ENCODE results near the gene SLC13A5.
"Not testable (repeated sequence)": the region's sequence is repeated elsewhere in the genome, so short reads cannot be mapped to it uniquely, and the experiment has no call there.

The SLC13A5 gene

GRCh38 chr17:6658411-6658810, 54.8 kb downstream of the SLC13A5 start:
- DNase-seq: not testable (repeated sequence)

GRCh38 chr17:6657633-6658287, 55.4 kb downstream of the SLC13A5 start:
- DNase-seq: no peak

DNA sequence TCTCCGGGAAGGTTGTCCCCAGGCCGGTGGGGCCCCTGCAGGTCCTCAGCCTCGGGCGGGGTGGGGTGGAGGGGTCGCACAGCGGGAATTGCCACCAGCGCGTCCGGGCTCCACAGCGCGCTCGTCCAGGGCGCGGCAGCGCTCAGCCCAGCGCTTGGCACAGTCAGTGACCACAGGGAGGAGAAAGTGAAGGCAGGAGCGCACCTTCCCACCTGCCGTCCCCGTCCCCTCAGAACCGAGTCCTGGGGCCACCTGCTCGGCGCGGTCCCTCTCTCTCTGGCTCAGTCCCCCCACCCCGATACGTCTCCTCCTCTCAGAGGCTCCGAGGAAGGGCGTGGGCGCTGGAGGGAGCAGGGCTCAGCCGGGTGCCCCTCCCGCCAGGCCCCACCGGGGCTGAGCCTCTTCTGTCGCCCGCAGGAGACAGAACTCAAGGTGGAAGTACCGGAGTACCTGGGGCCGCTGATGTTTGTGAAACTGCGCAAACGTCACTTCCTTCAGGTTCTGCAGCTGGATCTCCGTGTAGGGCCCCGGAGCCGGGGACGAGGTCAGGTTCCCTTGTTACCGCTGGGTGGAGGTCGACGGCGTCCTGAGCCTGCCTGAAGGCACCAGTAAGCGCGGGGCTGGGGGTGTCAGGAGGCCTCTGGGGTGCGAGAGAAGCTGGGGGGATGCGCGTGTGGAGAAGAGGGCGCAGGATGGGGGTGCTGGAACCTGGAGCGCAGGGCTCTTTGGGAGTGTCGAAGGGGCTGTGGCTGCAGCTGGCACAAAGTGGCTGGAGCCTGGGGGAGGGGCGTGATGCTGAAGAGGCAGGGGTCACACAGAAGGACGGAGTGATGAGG, 56.2 kb downstream of the SLC13A5 start:
- not testable (repeated sequence) for DNase-seq

DNA sequence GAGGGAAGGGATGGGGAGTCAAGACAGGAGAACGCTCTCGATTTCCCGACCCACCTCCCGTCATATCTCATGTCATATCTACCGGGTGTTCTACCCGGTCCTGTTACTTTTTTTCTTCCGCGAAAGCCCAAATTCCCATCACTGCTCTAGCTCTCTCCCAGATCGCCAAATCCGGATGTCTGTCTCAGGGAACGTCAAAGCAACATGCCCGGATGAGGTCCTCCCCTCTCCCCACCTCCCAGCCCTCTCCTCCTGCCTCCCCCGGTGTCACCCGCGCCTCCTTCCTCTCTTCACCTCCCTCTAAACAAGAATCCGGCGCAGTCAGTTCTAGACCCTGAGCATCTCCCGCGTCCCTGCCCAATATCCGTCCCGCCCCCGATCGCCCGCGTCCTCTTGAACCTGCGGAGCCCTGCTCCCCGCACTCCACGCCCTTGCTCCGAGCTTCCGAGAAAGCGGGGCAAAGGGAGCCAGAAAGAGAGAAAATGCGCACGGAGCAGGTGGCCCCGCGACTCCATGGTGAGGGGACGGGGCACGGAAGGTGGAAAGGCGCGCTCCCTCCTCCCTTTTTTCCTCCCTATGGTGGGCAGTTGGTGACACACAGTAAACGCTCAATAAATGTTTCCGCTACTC, 57.3 kb downstream of the SLC13A5 start:
- DNase-seq: not testable (repeated sequence)

DNA sequence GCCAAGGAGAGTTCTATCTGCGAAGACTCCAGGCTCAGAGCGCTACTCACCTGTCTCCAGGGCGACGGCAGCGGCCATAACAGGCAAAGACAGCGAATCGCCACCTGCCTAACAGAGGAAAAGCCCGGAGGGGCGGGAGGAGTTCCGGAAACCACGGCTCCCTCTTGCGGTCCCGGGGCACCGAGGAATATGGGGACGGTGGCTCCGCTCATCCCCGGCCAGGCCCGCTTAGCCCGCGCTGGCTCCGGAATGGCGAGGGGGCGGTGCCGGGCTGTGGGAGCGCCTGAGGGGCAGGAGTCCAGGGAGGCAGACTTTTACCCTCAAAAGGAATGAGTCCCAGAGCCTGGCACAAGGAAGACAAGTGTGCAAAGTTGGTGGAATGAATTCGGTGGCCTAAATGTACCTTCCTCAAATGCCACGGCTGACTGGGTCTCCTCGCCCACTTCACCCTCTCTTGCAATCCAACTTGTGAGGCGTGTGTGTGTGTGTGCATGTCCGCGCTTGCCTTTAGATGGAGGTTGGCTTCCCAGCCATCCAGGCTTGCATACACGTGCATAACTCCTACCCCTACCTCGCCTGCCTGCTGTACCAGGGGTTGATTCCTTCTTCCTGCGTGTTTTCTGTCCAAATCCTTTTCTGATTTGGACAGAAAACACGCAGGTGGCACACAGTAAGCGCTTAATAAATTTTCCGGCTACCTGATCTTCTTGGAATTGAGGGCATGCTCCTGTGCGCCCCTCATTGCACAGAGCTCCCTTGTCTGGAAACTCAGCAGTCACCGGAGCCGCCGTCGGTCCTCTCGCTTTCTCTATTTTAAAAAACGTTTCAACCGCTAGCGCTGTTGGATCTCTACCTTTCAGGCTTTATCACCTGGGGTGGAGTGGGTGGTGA, 58.1 kb downstream of the SLC13A5 start:
- peak; percentile 33 for DNase-seq

GRCh38 chr17:6651919-6652452, 61.2 kb downstream of the SLC13A5 start:
- no peak for DNase-seq

DNA sequence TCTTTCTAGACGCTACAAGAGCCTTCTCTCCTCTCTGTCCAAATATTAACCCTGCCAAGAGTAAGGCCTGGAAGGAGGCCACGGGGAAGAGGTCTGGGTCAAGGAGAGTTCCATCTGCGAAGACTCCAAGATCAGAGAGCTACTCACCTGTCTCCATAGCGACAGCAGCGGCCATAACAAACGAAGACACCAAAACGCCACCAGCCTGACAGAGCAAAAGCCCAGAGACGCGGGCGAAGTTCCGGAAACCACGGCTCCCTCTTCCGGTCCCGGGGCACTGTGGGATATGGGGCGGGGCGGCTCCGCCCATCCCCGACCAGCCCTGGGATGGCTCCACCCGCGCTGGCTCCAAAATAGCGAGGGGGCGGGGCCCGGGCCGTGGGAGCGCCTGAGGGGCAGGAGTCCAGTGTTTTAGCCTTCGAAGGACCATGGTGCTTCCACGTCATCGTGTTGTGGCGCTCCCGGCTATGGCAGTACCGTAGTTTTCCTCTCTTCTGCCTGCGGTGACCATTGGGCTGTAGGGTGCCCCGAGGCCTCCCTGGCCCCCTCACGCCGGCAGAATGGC, 61.7 kb downstream of the SLC13A5 start, which contains the start of the genes C17orf100 and MED31:
C17orf100 (plus strand) TSS at position 409 of the 565 bp plus-strand sequence; CDS start at position 561, 152 bp downstream.
MED31 (minus strand) TSS at position 252 of the 565 bp plus-strand sequence; CDS start at position 175, 77 bp downstream.
- DNase-seq: peak; percentile 67

GRCh38 chr17:6648181-6648580, 65.0 kb downstream of the SLC13A5 start:
- no peak for DNase-seq

DNA sequence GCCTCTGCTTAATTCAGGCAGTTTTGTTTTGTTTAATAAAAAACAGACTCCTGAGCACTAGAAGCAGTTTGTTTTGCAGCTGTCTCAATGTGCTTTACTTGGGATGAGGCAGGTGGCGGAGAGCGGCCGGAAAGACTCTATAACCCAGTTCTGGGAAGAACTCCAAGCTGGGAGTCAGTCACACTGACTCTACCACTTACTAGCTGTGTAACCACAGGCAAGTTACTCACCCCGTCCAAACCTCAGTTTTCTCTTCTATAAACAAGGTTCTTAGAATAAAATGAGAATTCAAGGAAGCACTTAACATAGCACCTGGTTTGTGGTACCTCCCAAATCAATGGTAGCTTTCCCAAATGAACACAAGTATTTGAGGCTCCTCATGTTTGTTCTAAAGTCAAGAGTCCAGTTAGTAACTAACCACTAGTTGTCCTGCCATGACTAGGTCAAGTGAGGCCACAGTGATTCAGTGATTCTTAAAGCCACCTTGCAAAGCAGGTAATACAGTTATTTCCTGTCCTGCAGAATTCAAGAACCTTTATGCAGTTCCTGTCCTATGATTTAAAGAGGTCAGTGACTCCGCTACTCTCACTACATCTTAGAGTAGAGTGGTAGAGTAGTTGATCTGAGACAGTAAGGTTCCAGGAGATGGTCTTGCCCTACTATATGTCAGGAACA, 69.6 kb downstream of the SLC13A5 start:
- DNase-seq: no peak

GRCh38 chr17:6642592-6642991, 70.6 kb downstream of the SLC13A5 start:
- no peak for DNase-seq

GRCh38 chr17:6641247-6641863, 71.8 kb downstream of the SLC13A5 start:
- no peak for DNase-seq

DNA sequence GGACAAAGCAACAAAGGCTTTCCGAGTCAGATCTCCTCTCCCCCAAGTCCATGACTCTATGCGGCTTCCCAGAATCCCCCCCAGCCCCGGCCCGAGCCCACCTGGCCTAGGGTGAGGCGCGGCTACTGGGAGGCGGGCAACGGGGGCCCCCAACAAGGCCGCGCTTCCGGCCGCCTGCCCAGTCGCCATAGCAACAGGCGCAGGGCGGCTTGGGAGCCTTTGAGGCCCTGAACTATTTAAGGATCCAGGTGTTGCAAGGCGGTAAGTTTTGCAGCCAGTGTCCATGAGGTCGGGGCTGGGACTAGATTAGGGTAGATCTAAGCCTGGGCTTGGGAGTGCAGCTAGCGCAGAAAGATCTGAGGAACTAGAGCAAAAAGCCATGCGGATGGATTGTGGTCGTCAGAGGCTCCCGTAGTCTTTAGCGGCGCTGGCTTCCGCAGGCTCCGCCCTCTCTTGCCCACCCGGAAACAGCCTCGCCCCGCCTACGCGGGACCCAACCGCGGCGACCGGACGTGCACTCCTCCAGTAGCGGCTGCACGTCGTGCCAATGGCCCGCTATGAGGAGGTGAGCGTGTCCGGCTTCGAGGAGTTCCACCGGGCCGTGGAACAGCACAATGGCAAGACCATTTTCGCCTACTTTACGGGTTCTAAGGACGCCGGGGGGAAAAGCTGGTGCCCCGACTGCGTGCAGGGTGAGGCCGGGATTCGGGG, 72.5 kb downstream of the SLC13A5 start, which contains the start of the genes KIAA0753 and TXNDC17:
KIAA0753 (minus strand) TSS at position 176 of the 711 bp plus-strand sequence. CDS start 5,608 bp downstream, outside the sequence.
TXNDC17 (plus strand) TSS at position 525 of the 711 bp plus-strand sequence; CDS start at position 548, 23 bp downstream.
- peak; percentile 71 for DNase-seq

DNA sequence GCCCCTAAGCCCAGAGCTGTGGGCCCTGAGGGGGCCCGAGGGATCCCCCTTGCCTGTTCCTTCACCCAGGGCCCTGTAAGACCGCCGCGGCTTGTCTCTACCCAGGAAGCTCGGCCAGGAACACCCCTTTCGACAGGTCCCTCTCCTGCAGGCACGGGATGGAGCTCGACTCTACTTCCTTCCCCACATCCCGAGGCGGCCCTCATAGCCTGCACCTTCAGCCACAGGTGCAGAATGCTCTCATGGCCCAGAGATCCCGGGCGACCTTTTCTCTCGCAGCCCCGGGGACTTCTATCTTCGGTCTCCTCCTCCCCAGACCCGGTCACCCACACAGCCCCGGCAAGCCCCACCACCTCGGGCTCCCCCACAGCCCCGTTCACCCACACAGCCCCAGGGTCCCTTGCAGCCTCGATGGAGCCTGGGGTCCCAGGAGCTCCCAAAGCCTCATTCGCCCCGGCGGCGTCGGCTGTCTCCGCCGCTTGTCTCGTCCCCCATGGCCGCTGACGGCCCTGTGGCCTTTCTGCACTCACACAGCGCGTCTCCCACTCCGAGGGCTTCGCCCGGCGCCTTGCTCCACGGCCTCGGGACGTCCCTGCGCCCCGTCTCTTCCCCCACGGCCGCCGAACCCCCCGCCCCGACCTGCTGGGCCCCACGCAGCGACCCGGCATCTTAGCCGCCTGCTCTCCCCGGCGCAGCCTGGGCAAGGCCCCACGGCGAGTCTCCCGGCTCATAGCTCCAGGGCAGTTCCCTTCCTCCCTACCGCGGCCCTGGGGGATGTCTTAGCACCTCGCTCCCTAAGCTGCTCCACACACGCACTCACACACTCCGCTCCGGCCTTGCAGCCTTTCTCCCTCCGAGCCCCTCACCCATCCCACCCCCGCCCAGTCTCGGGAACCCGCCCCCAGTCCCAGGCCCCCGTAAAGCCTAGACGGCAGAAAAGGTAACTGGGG, 73.3 kb downstream of the SLC13A5 start:
- no peak for DNase-seq

GRCh38 chr17:6639014-6639585, 74.1 kb downstream of the SLC13A5 start:
- DNase-seq: no peak

GRCh38 chr17:6638046-6638908, 74.9 kb downstream of the SLC13A5 start:
- no peak for DNase-seq

DNA sequence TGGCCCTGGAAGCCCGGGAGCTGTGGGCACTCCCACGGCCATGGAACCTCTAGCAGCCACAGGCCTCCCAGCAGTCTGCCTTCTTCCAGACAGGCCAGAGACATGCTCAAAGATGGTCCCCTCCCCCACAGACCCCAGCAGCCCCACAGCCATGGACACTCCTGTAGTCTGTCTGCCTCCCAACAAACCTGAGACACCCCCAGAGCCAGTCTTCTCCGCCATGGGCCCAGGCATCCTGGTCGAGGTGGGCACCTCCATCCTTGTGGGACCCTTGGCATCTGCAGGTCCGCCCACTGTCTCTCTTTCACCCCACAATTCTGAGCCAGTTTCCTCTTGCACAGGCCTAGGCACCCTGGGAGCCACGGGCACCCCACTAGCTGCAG, 75.7 kb downstream of the SLC13A5 start:
- DNase-seq: no peak
